SK-N-SH (cell line): Measurements from ENCODE around the gene HS3ST3A1.

Experiments
- MEF2A ChIP-seq: IDR thresholded peaks from 2 replicates; pipeline ENCODE4 v1.4.0; 2012; ENCODE audit warnings: low read depth, borderline replicate concordance
- SIN3A ChIP-seq: IDR thresholded peaks from 2 replicates; pipeline ENCODE4 v1.6.1; 2012; ENCODE audit warnings: low read depth, mild to moderate bottlenecking, low read length, moderate library complexity, borderline replicate concordance
- USF2 ChIP-seq: fragments of 150-350 bp; IDR thresholded peaks from 2 replicates; pipeline ENCODE4 v1.6.1; 2017; ENCODE audit warnings: antibody characterized with exemption, low read length, low read depth, borderline replicate concordance

GRCh38 chr17:13642188-13642587, 40.5 kb upstream of the HS3ST3A1 start:
- TF ChIP-seq USF2: no peak
- no peak for TF ChIP-seq SIN3A
- no peak for TF ChIP-seq MEF2A
